ENCODE results near the gene ARSG.

- TF ChIP-seq CTCF (IDR thresholded peaks at IDR 0.05; ENCODE audit: poor library complexity, severe bottlenecking) (no peak), TAF1 (IDR thresholded peaks at IDR 0.05; ENCODE audit: low read depth) (no peak), REST (IDR thresholded peaks at IDR 0.05; ENCODE audit: borderline replicate concordance) (no peak), RAD21 (conservative IDR thresholded peaks at IDR 0.05) (no peak), EP300 (conservative IDR thresholded peaks at IDR 0.05; ENCODE audit: poor library complexity, severe bottlenecking) (no peak), MXI1 (conservative IDR thresholded peaks at IDR 0.05; ENCODE audit: poor library complexity, severe bottlenecking) (no peak)
Measured at GRCh38 chr17:68273722-68274121, 17.6 kb upstream of the ARSG start.
